Liver (tissue), 9 donors: Measurements from ENCODE around the gene LEMD2. TPM values are rescaled to one million over a fixed set of nuclear protein-coding genes. Genes with fewer than 3 reads are reported as not detected.

Experiments used
- DNase-seq: peaks from one replicate; pipeline ENCODE4 v3.0.0-alpha.2; 2017; ENCODE audit warnings: low spot score
- H3K27ac ChIP-seq, 2 donors: one replicate each; pipeline ENCODE4 v1.7.0; 2013; ENCODE audit warnings: inconsistent platforms in 2 of 2, low read length in 2 of 2, control low read depth in 1 of 2, low read depth in 1 of 2, mild to moderate bottlenecking in 1 of 2
- H3K27me3 ChIP-seq, 4 donors: one replicate each; pipeline versions ENCODE4 v1.6.1 to v1.7.0; 2013; ENCODE audit warnings: low read length in 3 of 4, inconsistent platforms in 1 of 4, mild to moderate bottlenecking in 1 of 4, moderate library complexity in 1 of 4; ENCODE audit not compliant: control insufficient read depth in 4 of 4, insufficient read depth in 4 of 4
- H3K36me3 ChIP-seq, 4 donors: one replicate each; pipeline versions ENCODE4 v1.6.1 to v1.7.0; 2013; ENCODE audit warnings: low read length in 3 of 4, mild to moderate bottlenecking in 3 of 4, low read depth in 1 of 4, moderate library complexity in 1 of 4; ENCODE audit not compliant: control insufficient read depth in 4 of 4, insufficient read depth in 3 of 4
- H3K4me1 ChIP-seq, 4 donors: one replicate each; pipeline versions ENCODE4 v1.6.1 to v1.7.0; 2013; ENCODE audit warnings: low read length in 3 of 4, mild to moderate bottlenecking in 3 of 4, moderate library complexity in 1 of 4; ENCODE audit not compliant: control insufficient read depth in 4 of 4, insufficient read depth in 4 of 4
- H3K4me3 ChIP-seq, 3 donors: one replicate each; pipeline versions ENCODE4 v1.6.1 to v1.7.0; 2013; ENCODE audit warnings: low read length in 3 of 3, control low read depth in 1 of 3, low read depth in 1 of 3, mild to moderate bottlenecking in 1 of 3
- H3K9ac ChIP-seq, 2 donors: one replicate each; pipeline ENCODE4 v1.7.0; 2013; ENCODE audit warnings: low read length in 2 of 2, mild to moderate bottlenecking in 2 of 2, moderate library complexity in 2 of 2, control low read depth in 1 of 2, low read depth in 1 of 2
- H3K9me3 ChIP-seq, 4 donors: one replicate each; pipeline versions ENCODE4 v1.6.1 to v1.7.0; 2013; ENCODE audit warnings: low read length in 3 of 4; ENCODE audit not compliant: control insufficient read depth in 4 of 4
- EGR1 ChIP-seq, 2 donors: IDR thresholded peaks; 2 replicates each; pipeline ENCODE4 v1.6.1; 2016 to 2018; ENCODE audit warnings: antibody characterized with exemption in 2 of 2, low read depth in 2 of 2
- FOXA1 ChIP-seq: IDR thresholded peaks from 2 replicates; pipeline ENCODE4 v1.6.1; 2016; ENCODE audit warnings: antibody characterized with exemption
- FOXA2 ChIP-seq: IDR thresholded peaks from 2 replicates; pipeline ENCODE4 v1.6.1; 2016; ENCODE audit warnings: antibody characterized with exemption
- GABPA ChIP-seq, 2 donors: IDR thresholded peaks in 1 of 2; conservative IDR thresholded peaks in 1 of 2; 2 replicates each; pipeline ENCODE4 v1.6.1; 2016; ENCODE audit warnings: antibody characterized with exemption in 2 of 2, mild to moderate bottlenecking in 1 of 2, moderate library complexity in 1 of 2
- HNF4A ChIP-seq, 2 donors: conservative IDR thresholded peaks; 2 replicates each; pipeline ENCODE4 v1.6.1; 2016; ENCODE audit warnings: antibody characterized with exemption in 2 of 2, mild to moderate bottlenecking in 2 of 2
- HNF4G ChIP-seq: IDR thresholded peaks from 2 replicates; pipeline ENCODE4 v1.6.1; 2016; ENCODE audit warnings: antibody characterized with exemption
- JUND ChIP-seq, 2 donors: IDR thresholded peaks; 2 replicates each; pipeline ENCODE4 v1.6.1; 2016; ENCODE audit warnings: antibody characterized with exemption in 2 of 2
- NR2F2 ChIP-seq: IDR thresholded peaks from 2 replicates; pipeline ENCODE4 v1.6.1; 2016; ENCODE audit warnings: antibody characterized with exemption
- RAD21 ChIP-seq, 2 donors: IDR thresholded peaks; 2 replicates each; pipeline ENCODE4 v1.6.1; 2016; ENCODE audit warnings: antibody characterized with exemption in 2 of 2, mild to moderate bottlenecking in 2 of 2
- RXRA ChIP-seq, 2 donors: IDR thresholded peaks; 2 replicates each; pipeline ENCODE4 v1.6.1; 2017 to 2018; ENCODE audit warnings: antibody characterized with exemption in 2 of 2, mild to moderate bottlenecking in 1 of 2
- SP1 ChIP-seq: IDR thresholded peaks from 2 replicates; pipeline ENCODE4 v1.6.1; 2018; ENCODE audit warnings: antibody characterized with exemption, mild to moderate bottlenecking
- TAF1 ChIP-seq: conservative IDR thresholded peaks from 2 replicates; pipeline ENCODE4 v1.6.1; 2016; ENCODE audit warnings: antibody characterized with exemption, mild to moderate bottlenecking
- YY1 ChIP-seq: IDR thresholded peaks from 2 replicates; pipeline ENCODE4 v1.6.1; 2016; ENCODE audit warnings: antibody characterized with exemption, mild to moderate bottlenecking
- WGBS: extraction: QIAGEN DNeasy Blood & Tissue Kit; methylation state at CpG from one replicate; pipeline ENCODE4 v1.1.7; 2013; 5-methylcytosine and 5-hydroxymethylcytosine counted together
- polyA plus RNA-seq, 2 donors: library from polyadenylated mRNA; stranded (reverse) in 1 of 2; unstranded in 1 of 2; fragments of 200-250 nt in 1 of 2; fragments of >200 nt in 1 of 2; fragmentation: Nextera tagmentation in 1 of 2; extraction: Ambion mirVana in 1 of 2; gene quantifications; one replicate each; pipeline versions ENCODE4 v1.2.1 to v1.2.3, GENCODE V29; 2013 to 2015
- total RNA-seq, 2 donors: library from RNA; depleted of rRNA; stranded (reverse); fragments of >200 nt; gene quantifications; one replicate each; pipeline ENCODE4 v1.2.3, GENCODE V29; 2014
- TF ChIP-seq, protein P1 (sequence below): IDR thresholded peaks from 2 replicates; pipeline ENCODE4 v1.6.1; 2016; ENCODE audit warnings: antibody characterized with exemption
- TF ChIP-seq, protein P2 (sequence below): fragments of 150-350 bp; IDR thresholded peaks from 2 replicates; pipeline ENCODE4 v1.5.1; 2017; ENCODE audit warnings: improper control_type of control experiment, low read depth, low read length; ENCODE audit not compliant: missing input control
- TF ChIP-seq, protein P3 (sequence below): IDR thresholded peaks from 2 replicates; pipeline ENCODE4 v1.6.1; 2016; ENCODE audit warnings: antibody characterized with exemption
- TF ChIP-seq, protein P4 (sequence below): IDR thresholded peaks from 2 replicates; pipeline ENCODE4 v1.6.1; 2016; ENCODE audit warnings: antibody characterized with exemption
- TF ChIP-seq, protein P5 (sequence below): IDR thresholded peaks from 2 replicates; pipeline ENCODE4 v1.6.1; 2016; ENCODE audit warnings: antibody characterized with exemption, mild to moderate bottlenecking
- donor health status: healthy.
- donor health status: healthy.
- donor health status: healthy.
- donor health status: healthy.
- donor health status: healthy.

The LEMD2 gene
- total and polyA plus RNA-seq, 4 donors, result 6.5 to 23.1 (median 16.6) TPM

DNA sequence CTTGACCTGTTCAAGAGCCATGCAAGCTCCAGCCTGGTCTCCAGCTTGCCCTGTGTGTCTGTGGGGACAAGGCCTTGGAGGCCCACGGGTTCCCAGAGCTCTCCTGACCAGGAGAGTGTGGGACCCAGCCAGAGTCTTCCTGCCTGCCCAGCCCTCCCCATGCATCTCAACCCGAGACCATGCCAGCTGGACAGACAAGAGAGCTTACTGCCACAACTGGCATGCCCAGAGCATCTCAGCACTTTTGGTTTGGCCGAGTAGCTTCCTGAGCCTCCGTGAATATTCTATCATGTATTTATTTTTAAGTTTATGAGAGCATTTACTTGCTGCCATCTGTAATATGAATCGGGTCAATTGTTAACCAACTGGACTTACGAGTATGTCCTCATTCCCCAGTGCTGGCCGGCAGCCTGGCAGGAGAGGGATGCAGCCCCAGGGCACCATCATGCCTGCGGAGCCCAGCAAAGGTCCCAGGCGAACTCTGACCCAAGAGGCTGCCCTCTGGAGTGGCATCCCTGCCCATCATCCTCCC, 57.1 kb downstream of the LEMD2 start:
- no peaks in the 10 kb centered on the region for H3K36me3 ChIP-seq
- DNase-seq, result no peak
- no peak overlapping the region for H3K9ac ChIP-seq
- H3K27me3 ChIP-seq, result no peaks in the 10 kb centered on the region
- H3K9me3 ChIP-seq, result no peaks in the 10 kb centered on the region
- H3K4me3 ChIP-seq, result no peak overlapping the region
- 82% methylated on average over 9 of the region's 9 CpGs for WGBS
- H3K27ac ChIP-seq, result no peak overlapping the region
- peaks cover 0 to 4% (median 1%) of the 10 kb centered on the region in 4 donors for H3K4me1 ChIP-seq
- TF ChIP-seq HNF4A (conservative IDR thresholded peaks at IDR 0.05) (peak in 1 of 2 donors; percentile 32), SP1 (peak; percentile 46), NR2F2 (peak; percentile 25), EGR1 (IDR thresholded peaks at IDR 0.05; ENCODE audit: low read depth in 2 of 2) (no peak), RXRA (IDR thresholded peaks at IDR 0.05) (peak in 1 of 2 donors; percentile 36), FOXA1 (no peak)

DNA sequence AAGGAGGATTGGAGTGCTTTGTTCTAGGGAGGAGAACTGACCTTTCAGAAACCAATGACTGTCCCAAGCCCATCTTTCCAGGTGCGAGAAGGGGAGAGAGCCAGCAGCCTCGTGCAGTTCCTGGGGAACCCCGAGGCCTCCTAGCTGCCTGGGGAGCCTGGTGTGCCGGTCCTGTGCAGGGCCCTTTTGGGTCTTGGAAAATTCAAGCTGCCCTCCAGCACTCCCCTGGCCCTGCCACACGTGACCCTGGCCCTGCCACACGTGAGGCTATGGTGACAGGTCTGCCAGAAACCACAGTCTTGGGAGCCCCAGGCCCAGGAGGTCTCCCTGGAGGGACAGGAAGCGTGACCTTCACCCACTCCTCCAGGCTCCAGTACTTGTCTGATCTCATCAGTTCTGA, 57.9 kb downstream of the LEMD2 start:
- Histone ChIP-seq H3K4me3 (no peak overlapping the region), H3K27me3 (no peaks in the 10 kb centered on the region), H3K9me3 (no peaks in the 10 kb centered on the region), H3K9ac (no peak overlapping the region), H3K36me3 (no peaks in the 10 kb centered on the region), H3K27ac (no peak overlapping the region), H3K4me1 (peaks cover 0 to 4% (median 1%) of the 10 kb centered on the region in 4 donors)
- TF ChIP-seq EGR1 (IDR thresholded peaks at IDR 0.05; ENCODE audit: low read depth in 2 of 2) (no peak), YY1 (no peak), HNF4G (no peak), GABPA (IDR thresholded peaks at IDR 0.05 in 1 of 2, conservative IDR thresholded peaks at IDR 0.05 in 1 of 2) (no peak), HNF4A (conservative IDR thresholded peaks at IDR 0.05) (no peak), RAD21 (IDR thresholded peaks at IDR 0.05) (no peak), FOXA1 (no peak), FOXA2 (no peak), RXRA (IDR thresholded peaks at IDR 0.05) (no peak), NR2F2 (no peak), TAF1 (no peak), SP1 (no peak), JUND (IDR thresholded peaks at IDR 0.05) (no peak)
- TF ChIP-seq, protein P1, sequence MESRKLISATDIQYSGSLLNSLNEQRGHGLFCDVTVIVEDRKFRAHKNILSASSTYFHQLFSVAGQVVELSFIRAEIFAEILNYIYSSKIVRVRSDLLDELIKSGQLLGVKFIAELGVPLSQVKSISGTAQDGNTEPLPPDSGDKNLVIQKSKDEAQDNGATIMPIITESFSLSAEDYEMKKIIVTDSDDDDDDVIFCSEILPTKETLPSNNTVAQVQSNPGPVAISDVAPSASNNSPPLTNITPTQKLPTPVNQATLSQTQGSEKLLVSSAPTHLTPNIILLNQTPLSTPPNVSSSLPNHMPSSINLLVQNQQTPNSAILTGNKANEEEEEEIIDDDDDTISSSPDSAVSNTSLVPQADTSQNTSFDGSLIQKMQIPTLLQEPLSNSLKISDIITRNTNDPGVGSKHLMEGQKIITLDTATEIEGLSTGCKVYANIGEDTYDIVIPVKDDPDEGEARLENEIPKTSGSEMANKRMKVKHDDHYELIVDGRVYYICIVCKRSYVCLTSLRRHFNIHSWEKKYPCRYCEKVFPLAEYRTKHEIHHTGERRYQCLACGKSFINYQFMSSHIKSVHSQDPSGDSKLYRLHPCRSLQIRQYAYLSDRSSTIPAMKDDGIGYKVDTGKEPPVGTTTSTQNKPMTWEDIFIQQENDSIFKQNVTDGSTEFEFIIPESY, result no peak
- TF ChIP-seq, protein P2, sequence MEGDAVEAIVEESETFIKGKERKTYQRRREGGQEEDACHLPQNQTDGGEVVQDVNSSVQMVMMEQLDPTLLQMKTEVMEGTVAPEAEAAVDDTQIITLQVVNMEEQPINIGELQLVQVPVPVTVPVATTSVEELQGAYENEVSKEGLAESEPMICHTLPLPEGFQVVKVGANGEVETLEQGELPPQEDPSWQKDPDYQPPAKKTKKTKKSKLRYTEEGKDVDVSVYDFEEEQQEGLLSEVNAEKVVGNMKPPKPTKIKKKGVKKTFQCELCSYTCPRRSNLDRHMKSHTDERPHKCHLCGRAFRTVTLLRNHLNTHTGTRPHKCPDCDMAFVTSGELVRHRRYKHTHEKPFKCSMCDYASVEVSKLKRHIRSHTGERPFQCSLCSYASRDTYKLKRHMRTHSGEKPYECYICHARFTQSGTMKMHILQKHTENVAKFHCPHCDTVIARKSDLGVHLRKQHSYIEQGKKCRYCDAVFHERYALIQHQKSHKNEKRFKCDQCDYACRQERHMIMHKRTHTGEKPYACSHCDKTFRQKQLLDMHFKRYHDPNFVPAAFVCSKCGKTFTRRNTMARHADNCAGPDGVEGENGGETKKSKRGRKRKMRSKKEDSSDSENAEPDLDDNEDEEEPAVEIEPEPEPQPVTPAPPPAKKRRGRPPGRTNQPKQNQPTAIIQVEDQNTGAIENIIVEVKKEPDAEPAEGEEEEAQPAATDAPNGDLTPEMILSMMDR, result no peak
- TF ChIP-seq, protein P3, sequence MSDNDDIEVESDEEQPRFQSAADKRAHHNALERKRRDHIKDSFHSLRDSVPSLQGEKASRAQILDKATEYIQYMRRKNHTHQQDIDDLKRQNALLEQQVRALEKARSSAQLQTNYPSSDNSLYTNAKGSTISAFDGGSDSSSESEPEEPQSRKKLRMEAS, result no peak
- TF ChIP-seq, protein P4, sequence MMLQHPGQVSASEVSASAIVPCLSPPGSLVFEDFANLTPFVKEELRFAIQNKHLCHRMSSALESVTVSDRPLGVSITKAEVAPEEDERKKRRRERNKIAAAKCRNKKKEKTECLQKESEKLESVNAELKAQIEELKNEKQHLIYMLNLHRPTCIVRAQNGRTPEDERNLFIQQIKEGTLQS, result no peak
- TF ChIP-seq, protein P5, sequence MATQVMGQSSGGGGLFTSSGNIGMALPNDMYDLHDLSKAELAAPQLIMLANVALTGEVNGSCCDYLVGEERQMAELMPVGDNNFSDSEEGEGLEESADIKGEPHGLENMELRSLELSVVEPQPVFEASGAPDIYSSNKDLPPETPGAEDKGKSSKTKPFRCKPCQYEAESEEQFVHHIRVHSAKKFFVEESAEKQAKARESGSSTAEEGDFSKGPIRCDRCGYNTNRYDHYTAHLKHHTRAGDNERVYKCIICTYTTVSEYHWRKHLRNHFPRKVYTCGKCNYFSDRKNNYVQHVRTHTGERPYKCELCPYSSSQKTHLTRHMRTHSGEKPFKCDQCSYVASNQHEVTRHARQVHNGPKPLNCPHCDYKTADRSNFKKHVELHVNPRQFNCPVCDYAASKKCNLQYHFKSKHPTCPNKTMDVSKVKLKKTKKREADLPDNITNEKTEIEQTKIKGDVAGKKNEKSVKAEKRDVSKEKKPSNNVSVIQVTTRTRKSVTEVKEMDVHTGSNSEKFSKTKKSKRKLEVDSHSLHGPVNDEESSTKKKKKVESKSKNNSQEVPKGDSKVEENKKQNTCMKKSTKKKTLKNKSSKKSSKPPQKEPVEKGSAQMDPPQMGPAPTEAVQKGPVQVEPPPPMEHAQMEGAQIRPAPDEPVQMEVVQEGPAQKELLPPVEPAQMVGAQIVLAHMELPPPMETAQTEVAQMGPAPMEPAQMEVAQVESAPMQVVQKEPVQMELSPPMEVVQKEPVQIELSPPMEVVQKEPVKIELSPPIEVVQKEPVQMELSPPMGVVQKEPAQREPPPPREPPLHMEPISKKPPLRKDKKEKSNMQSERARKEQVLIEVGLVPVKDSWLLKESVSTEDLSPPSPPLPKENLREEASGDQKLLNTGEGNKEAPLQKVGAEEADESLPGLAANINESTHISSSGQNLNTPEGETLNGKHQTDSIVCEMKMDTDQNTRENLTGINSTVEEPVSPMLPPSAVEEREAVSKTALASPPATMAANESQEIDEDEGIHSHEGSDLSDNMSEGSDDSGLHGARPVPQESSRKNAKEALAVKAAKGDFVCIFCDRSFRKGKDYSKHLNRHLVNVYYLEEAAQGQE, result no peak
- no peak for DNase-seq
- WGBS, result 94% methylated on average over 7 of the region's 7 CpGs
